A673 (cell line): Measurements from ENCODE around the gene SH3BP2. TPM values are rescaled to one million over a fixed set of nuclear protein-coding genes. Genes with fewer than 3 reads are reported as not detected.

Experiments
- BruUV-seq: library from RNA; stranded (reverse); fragments of 400-500 nt; replicated peaks from 2 replicates; lab custom pipeline; 2021; lab: Mats Ljungman, UMichigan
- CTCF ChIA-PET: fragments of 300-600 bp; sonication (Branson Sonifier 250); formaldehyde crosslinking; loops from one replicate; lab custom pipeline; 2022; ENCODE audit warnings: antibody characterized with exemption; lab: Charles Lee
- POLR2A ChIA-PET: fragments of 300-600 bp; sonication (Branson Sonifier 250); formaldehyde crosslinking; loops from one replicate; lab custom pipeline; 2022; ENCODE audit warnings: antibody characterized with exemption; ENCODE audit not compliant: low non-redundant PET; lab: Charles Lee
- DNase-seq: peaks from one replicate; pipeline ENCODE4 v3.0.0-alpha.2; 2015; ENCODE audit warnings: low spot score
- H3K27ac ChIP-seq: fragments of 200-600 bp; sonication (generic); 2 replicates; pipeline ENCODE4 v1.5.1; 2016; ENCODE audit warnings: mixed run types, low read depth, mild to moderate bottlenecking, mixed read lengths, antibody characterized with exemption, low read length; ENCODE audit not compliant: poor library complexity, severe bottlenecking
- H3K27me3 ChIP-seq: fragments of 200-600 bp; sonication (generic); replicated peaks from 2 replicates; pipeline ENCODE4 v1.6.1; 2017; ENCODE audit warnings: mixed run types, low read depth, mild to moderate bottlenecking, mixed read lengths, antibody characterized with exemption, low read length; ENCODE audit not compliant: insufficient read depth, poor library complexity
- H3K36me3 ChIP-seq: fragments of 200-600 bp; sonication (generic); 2 replicates; pipeline ENCODE4 v1.6.1; 2016; ENCODE audit warnings: mixed run types, mild to moderate bottlenecking, mixed read lengths, antibody characterized with exemption, low read length; ENCODE audit not compliant: insufficient read depth, poor library complexity, severe bottlenecking
- H3K4me1 ChIP-seq: fragments of 200-600 bp; sonication (generic); 2 replicates; pipeline ENCODE4 v1.6.1; 2017; ENCODE audit warnings: mixed run types, mild to moderate bottlenecking, mixed read lengths, antibody characterized with exemption, low read length; ENCODE audit not compliant: insufficient read depth, poor library complexity, severe bottlenecking
- H3K4me3 ChIP-seq: fragments of 200-600 bp; sonication (generic); 2 replicates; pipeline ENCODE4 v1.5.1; 2016; ENCODE audit warnings: low read depth, mixed run types, mild to moderate bottlenecking, mixed read lengths, low read length; ENCODE audit not compliant: poor library complexity, severe bottlenecking
- H3K9me3 ChIP-seq: fragments of 200-600 bp; sonication (generic); 2 replicates; pipeline ENCODE4 v1.6.1; 2016; ENCODE audit warnings: mixed run types, low read depth, mild to moderate bottlenecking, mixed read lengths, antibody characterized with exemption, low read length; ENCODE audit not compliant: poor library complexity, severe bottlenecking
- CTCF ChIP-seq: fragments of 300-800, 200-600 bp; sonication (generic); conservative IDR thresholded peaks from 2 replicates; pipeline ENCODE4 v1.5.1; 2017; ENCODE audit warnings: low read depth, mild to moderate bottlenecking, antibody characterized with exemption, low read length, moderate library complexity, mixed read lengths
- EZH2 ChIP-seq: fragments of 200-600 bp; sonication (generic); IDR thresholded peaks from 2 replicates; pipeline ENCODE4 v1.6.1; 2017; ENCODE audit warnings: borderline replicate concordance, low read depth, mild to moderate bottlenecking, mixed read lengths, antibody characterized with exemption, low read length; ENCODE audit not compliant: poor library complexity, severe bottlenecking
- intact Hi-C: fragments of 100-400 bp; cut with micrococcal nuclease; formaldehyde crosslinking; loops from one replicate; pipeline ENCODE4 v1.10.0; 2022; ENCODE audit not compliant: unreplicated experiment
- total RNA-seq: library from RNA; stranded (reverse); gene quantifications from 2 replicates; pipeline ENCODE4 v1.2.3, GENCODE V29; 2021

SH3BP2 gene
- total RNA-seq, 1 experiment from 2014 or later: 34.4 TPM

DNA sequence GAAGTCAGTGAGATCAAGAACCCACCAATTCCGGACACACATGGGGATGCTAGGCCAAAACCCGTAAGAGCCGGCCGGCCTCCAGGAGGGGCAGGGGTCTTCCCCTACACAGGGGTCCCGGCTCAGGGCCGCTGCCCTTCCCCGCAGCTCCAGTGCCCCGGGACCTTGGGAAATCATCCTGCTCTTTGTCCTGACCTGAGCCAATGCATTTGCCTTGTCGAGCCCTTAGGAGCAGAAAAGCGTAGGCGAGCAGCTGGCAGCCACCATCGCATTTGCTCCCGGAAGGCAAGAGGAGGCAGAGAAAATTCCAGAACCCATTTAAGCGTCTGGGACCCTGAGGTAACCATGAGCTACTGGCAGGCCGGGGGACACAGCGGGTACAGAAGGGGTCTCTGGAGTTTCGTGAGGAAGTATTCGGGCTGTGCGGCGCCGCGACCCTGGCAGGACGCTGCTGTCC is 29.3 kb upstream of the SH3BP2 start:
- H3K36me3 ChIP-seq: no peaks in the 10 kb centered on the region
- H3K27ac ChIP-seq: no peak overlapping the region
- intact Hi-C loops: loop anchor here (10.0 kb wide), 1 partner anchor 271 kb away; no protein-coding TSS in a partner anchor
- H3K27me3 ChIP-seq: no peaks in the 10 kb centered on the region
- no peaks in the 10 kb centered on the region for H3K4me1 ChIP-seq
- H3K4me3 ChIP-seq: peak overlapping the region; percentile 43
- ChIA-PET CTCF (no interaction called here), POLR2A (no interaction called here)
- DNase-seq: no peak
- H3K9me3 ChIP-seq: no peaks in the 10 kb centered on the region
- TF ChIP-seq EZH2: no peak
- TF ChIP-seq CTCF: no peak
- no TSS peak for BruUV-seq

GRCh38 chr4:2765832-2766526 is 26.9 kb upstream of the SH3BP2 start:
- intact Hi-C loops: loop anchor here (2.0 to 10.0 kb wide), 2 partner anchors 167 to 269 kb away; no protein-coding TSS in a partner anchor
- Histone ChIP-seq H3K27me3 (no peaks in the 10 kb centered on the region), H3K27ac (no peak overlapping the region), H3K36me3 (no peaks in the 10 kb centered on the region), H3K9me3 (no peaks in the 10 kb centered on the region), H3K4me1 (no peaks in the 10 kb centered on the region), H3K4me3 (no peak overlapping the region)
- TF ChIP-seq CTCF (no peak), EZH2 (no peak)
- no TSS peak for BruUV-seq
- ChIA-PET POLR2A (no interaction called here), CTCF (no interaction called here)
- no peak for DNase-seq

GRCh38 chr4:2767046-2767704 is 25.7 kb upstream of the SH3BP2 start:
- CTCF ChIA-PET: no interaction called here
- DNase-seq: no peak
- POLR2A ChIA-PET: no interaction called here
- Histone ChIP-seq H3K9me3 (no peaks in the 10 kb centered on the region), H3K4me3 (no peak overlapping the region), H3K36me3 (no peaks in the 10 kb centered on the region), H3K27me3 (no peaks in the 10 kb centered on the region), H3K27ac (no peak overlapping the region), H3K4me1 (no peaks in the 10 kb centered on the region)
- TF ChIP-seq CTCF (no peak), EZH2 (no peak)
- BruUV-seq: no TSS peak
- intact Hi-C loops: loop anchor here (10.0 kb wide), 1 partner anchor 268 kb away; no protein-coding TSS in a partner anchor
